MM.1S (cell line): ENCODE results near the gene SULT2A1.

ENCODE experiments used
- EZH2 ChIP-seq: fragments of 300-600 bp; sonication (generic); optimal IDR thresholded peaks from 2 replicates; pipeline ENCODE3; 2017; ENCODE audit warnings: low read depth, mild to moderate bottlenecking, antibody characterized with exemption, low read length, mixed read lengths
- EZH2phosphoT487 ChIP-seq: fragments of 300-600 bp; sonication (generic); IDR thresholded peaks from 2 replicates; pipeline ENCODE4 v1.6.1; 2018; ENCODE audit warnings: antibody characterized with exemption, low read length
- TF ChIP-seq, protein P1 (sequence below): fragments of 300-600 bp; sonication (generic); IDR thresholded peaks from 2 replicates; pipeline ENCODE4 v1.5.1; 2016; ENCODE audit warnings: antibody characterized with exemption, low read length, mixed read lengths

DNA sequence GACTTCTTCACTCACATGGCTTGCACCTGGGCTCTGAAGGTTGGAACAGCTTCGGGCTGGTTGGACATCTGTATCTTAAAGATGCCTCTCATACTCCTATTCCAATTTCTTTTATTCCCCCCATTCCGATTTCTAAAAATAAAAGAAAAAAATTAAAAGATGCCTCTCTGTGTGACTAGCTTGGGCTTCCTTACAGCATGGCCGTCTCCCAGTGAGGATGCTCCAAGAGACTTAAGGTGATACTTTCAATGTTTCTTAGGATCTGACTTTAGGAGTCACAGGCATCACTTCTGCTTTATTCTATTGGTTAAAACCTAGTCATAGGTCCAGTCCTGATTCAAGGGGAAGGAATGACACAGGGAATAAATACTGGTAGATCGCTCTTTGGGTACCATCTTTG is 9.9 kb upstream of the SULT2A1 start:
- TF ChIP-seq, protein P1, sequence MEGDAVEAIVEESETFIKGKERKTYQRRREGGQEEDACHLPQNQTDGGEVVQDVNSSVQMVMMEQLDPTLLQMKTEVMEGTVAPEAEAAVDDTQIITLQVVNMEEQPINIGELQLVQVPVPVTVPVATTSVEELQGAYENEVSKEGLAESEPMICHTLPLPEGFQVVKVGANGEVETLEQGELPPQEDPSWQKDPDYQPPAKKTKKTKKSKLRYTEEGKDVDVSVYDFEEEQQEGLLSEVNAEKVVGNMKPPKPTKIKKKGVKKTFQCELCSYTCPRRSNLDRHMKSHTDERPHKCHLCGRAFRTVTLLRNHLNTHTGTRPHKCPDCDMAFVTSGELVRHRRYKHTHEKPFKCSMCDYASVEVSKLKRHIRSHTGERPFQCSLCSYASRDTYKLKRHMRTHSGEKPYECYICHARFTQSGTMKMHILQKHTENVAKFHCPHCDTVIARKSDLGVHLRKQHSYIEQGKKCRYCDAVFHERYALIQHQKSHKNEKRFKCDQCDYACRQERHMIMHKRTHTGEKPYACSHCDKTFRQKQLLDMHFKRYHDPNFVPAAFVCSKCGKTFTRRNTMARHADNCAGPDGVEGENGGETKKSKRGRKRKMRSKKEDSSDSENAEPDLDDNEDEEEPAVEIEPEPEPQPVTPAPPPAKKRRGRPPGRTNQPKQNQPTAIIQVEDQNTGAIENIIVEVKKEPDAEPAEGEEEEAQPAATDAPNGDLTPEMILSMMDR = no peak
- TF ChIP-seq EZH2 (no peak), EZH2phosphoT487 (no peak)
